Fibroblast of mammary gland (primary cell): ENCODE results near the gene SPRYD7.

Experiments
- DNase-seq: peaks from one replicate; pipeline ENCODE4 v3.0.0-alpha.2; 2010; ENCODE audit warnings: low read depth
- H3K4me3 ChIP-seq: 2 replicates; pipeline ENCODE4 v1.5.1; 2011; ENCODE audit warnings: low read depth, mild to moderate bottlenecking, low read length, moderate library complexity; ENCODE audit not compliant: control insufficient read depth
- TF ChIP-seq, protein P1 (sequence below): conservative IDR thresholded peaks from 2 replicates; pipeline ENCODE4 v1.5.1; 2011; ENCODE audit warnings: low read depth, low read length, inconsistent platforms; ENCODE audit not compliant: control insufficient read depth, insufficient read depth

SPRYD7 gene

DNA sequence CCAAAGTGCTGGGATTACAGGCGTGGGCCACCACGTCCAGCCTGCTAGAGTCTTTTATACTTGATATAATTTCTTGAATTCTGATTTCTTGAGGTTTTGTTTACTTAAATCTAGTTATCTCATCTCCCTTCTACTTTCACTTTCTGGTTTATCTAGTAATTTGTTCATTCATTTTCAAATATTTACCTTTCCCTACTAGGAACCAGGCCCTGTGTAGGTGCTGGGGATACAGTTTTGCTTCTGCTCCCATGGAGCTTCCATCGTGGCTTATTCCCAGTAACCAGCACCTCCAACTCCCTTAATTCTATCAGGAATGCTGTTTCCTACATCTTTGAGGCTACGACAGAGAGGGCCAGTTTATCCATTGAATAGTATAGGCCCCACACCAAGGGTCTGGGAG, 36.6 kb upstream of the SPRYD7 start:
- no peak overlapping the region for H3K4me3 ChIP-seq
- DNase-seq: no peak
- TF ChIP-seq, protein P1, sequence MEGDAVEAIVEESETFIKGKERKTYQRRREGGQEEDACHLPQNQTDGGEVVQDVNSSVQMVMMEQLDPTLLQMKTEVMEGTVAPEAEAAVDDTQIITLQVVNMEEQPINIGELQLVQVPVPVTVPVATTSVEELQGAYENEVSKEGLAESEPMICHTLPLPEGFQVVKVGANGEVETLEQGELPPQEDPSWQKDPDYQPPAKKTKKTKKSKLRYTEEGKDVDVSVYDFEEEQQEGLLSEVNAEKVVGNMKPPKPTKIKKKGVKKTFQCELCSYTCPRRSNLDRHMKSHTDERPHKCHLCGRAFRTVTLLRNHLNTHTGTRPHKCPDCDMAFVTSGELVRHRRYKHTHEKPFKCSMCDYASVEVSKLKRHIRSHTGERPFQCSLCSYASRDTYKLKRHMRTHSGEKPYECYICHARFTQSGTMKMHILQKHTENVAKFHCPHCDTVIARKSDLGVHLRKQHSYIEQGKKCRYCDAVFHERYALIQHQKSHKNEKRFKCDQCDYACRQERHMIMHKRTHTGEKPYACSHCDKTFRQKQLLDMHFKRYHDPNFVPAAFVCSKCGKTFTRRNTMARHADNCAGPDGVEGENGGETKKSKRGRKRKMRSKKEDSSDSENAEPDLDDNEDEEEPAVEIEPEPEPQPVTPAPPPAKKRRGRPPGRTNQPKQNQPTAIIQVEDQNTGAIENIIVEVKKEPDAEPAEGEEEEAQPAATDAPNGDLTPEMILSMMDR: no peak

DNA sequence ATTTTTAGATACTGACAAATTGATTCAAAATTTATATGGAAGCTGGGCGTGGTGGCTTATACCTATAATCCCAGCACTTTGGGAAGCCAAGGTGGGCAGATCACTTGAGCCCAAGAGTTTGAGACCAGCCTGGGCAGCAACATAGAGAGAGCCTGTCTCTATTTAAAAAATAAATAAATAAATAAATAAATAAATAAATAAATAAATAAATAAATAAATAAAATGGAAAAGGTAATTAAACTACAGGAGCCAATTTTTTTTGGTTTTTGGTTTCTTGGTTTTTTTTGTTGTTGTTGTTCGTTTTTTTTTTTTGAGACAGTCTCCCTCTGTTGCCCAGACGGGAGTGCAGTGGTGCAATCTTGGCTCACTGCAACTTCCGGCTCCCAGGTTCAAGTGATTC, 31.3 kb upstream of the SPRYD7 start:
- no peak for DNase-seq
- TF ChIP-seq, protein P1: no peak
- no peak overlapping the region for H3K4me3 ChIP-seq

DNA sequence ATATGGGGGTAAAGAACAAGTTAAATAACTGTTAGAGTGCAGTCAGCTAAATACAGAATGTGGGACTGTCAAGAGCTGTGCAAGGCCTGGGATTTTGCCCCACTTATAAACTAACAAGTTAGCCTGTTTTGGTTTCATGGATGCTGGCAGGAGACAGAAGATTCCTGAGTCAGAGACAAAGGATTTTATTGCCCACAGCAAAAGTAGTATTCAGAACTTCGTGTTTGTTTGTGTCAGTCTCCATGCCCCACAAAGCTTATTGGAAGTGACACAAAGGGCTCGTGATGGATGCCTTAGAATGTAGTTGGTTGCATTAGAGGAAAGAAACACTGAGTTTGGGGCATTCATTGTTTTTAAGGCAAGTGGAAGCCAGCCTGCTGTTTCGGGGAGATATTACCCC, 22.2 kb upstream of the SPRYD7 start:
- TF ChIP-seq, protein P1: no peak
- H3K4me3 ChIP-seq: no peak overlapping the region
- DNase-seq: peak; percentile 3

DNA sequence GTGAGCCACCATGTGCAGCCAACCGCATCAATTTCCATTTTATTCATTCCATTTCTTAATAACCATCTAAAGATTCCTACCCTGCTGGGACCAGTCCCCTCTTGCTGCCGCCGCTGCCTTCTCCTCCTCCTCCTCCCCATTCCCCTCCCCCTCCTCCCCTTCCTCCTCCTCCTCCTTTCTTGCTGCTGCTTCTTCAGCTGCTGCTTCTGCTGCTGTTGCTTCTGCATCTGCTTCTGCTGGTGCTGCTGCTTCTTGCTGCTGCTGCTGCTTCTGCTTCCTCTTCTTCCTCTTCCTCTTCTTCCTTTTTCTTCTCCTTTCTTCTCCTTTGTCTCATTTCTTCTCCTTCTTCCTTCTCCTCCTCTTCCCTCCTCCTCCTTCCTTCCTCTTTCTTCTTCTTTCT, 20.0 kb upstream of the SPRYD7 start:
- DNase-seq: no peak
- TF ChIP-seq, protein P1: no peak
- H3K4me3 ChIP-seq: no peak overlapping the region

DNA sequence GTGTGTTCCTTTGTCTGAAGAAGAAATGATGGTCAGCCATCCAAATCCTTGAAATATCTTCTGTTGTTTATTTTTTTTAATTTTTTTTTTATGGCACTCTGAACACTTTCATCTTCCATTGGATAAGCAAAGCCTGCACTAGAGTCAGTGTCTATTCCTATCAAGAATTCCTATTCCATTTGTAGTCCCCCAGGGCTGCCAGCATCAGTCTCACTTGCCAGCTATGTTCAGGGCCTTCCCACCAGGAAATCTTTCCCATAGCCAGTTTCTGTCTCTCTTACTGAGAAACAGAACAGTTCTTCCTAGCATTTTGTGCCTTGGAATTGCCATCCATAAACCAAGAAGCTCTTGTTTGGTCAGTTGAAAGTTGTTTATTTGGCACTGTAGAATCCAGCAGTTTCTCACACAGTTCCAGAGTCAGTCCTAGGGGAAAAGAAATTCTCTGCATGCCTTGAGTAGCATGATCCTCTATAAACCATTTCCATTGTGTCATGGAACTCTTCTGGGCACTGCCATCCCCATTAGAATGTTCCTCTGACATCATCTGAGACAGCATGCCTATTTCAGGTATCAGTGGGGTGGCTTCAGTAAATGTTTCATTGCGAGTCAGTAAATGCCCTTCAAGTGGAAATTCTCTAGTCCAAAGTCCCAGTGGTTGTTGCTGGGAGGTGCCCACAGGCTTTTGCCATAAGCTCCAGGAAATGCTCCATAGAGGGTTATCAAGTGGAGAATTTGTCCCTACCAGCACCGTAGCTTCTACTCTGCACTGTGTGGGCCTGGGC, 18.7 kb upstream of the SPRYD7 start:
- DNase-seq: no peak

DNA sequence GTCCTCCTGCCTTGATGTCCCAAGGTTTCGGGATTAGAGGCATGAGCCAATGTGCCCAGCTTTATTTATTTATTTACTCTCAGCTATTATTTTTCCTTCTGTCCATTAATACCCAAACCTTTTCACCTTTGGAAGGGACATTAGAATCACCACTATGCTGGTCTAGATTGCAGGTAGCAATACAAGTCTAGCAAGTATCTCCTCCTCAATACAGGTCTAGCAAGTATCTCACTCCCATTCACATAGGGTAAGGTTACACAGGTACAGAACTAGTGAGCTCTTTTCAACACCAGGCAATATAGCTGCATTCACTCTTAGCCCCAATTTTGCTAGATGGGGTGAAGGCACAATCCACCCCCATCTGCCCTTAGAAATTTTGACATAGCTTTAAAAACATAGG, 17.4 kb upstream of the SPRYD7 start:
- no peak overlapping the region for H3K4me3 ChIP-seq
- no peak for DNase-seq
- TF ChIP-seq, protein P1: no peak

More for the DNA sequence above, 18.7 kb upstream of the SPRYD7 start:
- no peak overlapping the region for H3K4me3 ChIP-seq
- TF ChIP-seq, protein P1: no peak
